HepG2 (cell line): Measurements from ENCODE around the gene LRRTM1. TPM values are rescaled to one million over a fixed set of nuclear protein-coding genes. Genes with fewer than 3 reads are reported as not detected.

ENCODE experiments used
- ATAC-seq: fragments of 200-7000 bp; cut with Tn5 transposase; 3 replicates; pipeline ENCODE4 v1.9.1; 2020; ENCODE audit warnings: mild to moderate bottlenecking, moderate library complexity
- BruUV-seq: library from RNA; stranded (reverse); fragments of 400-500 nt; replicated peaks from 2 replicates; lab custom pipeline; 2021; lab: Mats Ljungman, UMichigan
- CTCF ChIA-PET: fragments of 300-600 bp; formaldehyde crosslinking; extraction: SDS; loops from one replicate; lab custom pipeline; 2021; ENCODE audit warnings: low total read pairs, inconsistent platforms, low intra/inter-chr PET ratio; lab: Yijun Ruan, JAX
- POLR2A ChIA-PET: fragments of 350-600 bp; sonication (Branson Sonifier 250); formaldehyde crosslinking; loops from one replicate; lab custom pipeline; 2020; ENCODE audit warnings: antibody characterized with exemption, inconsistent platforms; lab: Yijun Ruan, JAX
- DNase-seq: peaks from one replicate; pipeline ENCODE4 v3.0.0-alpha.2; 2015; ENCODE audit warnings: low spot score
- FAIRE-seq: peaks from 3 replicates; lab custom pipeline; 2011; peaks lifted over from hg19 to GRCh38; lab: Jason Lieb, UNC
- H2AFZ ChIP-seq: one replicate; pipeline ENCODE4 v1.6.1; 2011; ENCODE audit warnings: low read length, inconsistent platforms
- H3K27ac ChIP-seq: fragments of 300-600 bp; 3 replicates; pipeline ENCODE4 v1.8.0; 2011; ENCODE audit warnings: mixed run types, mild to moderate bottlenecking, mixed read lengths, low read length, inconsistent platforms; ENCODE audit not compliant: insufficient read depth; ENCODE audit errors: extremely low read length
- H3K27me3 ChIP-seq, 2 experiments: fragments of 200-600 bp in 1 of 2; 2 replicates in 1 of 2; 3 replicates in 1 of 2; pipeline versions ENCODE4 v1.6.0 to v1.8.0; 2011; ENCODE audit warnings: low read length in 2 of 2, mild to moderate bottlenecking in 2 of 2, moderate library complexity in 2 of 2, inconsistent platforms in 1 of 2; ENCODE audit not compliant: insufficient read depth in 2 of 2, control insufficient read depth in 1 of 2
- H3K36me3 ChIP-seq, 2 experiments: fragments of 200-600 bp in 1 of 2; replicated peaks in 1 of 2; 2 replicates in 1 of 2; 3 replicates in 1 of 2; pipeline versions ENCODE4 v1.5.1 to v1.8.0; 2011; ENCODE audit warnings: low read length in 2 of 2, inconsistent platforms in 1 of 2; ENCODE audit not compliant: insufficient read depth in 2 of 2, control insufficient read depth in 1 of 2
- H3K4me1 ChIP-seq: 2 replicates; pipeline ENCODE4 v1.5.1; 2012; ENCODE audit warnings: low read length, inconsistent platforms; ENCODE audit not compliant: insufficient read depth
- H3K4me2 ChIP-seq: 2 replicates; pipeline ENCODE4 v1.6.0; 2011; ENCODE audit warnings: low read depth, low read length, inconsistent platforms
- H3K4me3 ChIP-seq, 3 experiments: fragments of 200-600 bp in 1 of 3; sonication (generic), shearing (Covaris generic) in 1 of 3; replicated peaks in 1 of 3; 2 replicates each; pipeline ENCODE4 v1.5.1; 2011 to 2016; ENCODE audit warnings: low read length in 3 of 3, inconsistent platforms in 2 of 3, low read depth in 2 of 3, mild to moderate bottlenecking in 2 of 3, control low read depth in 1 of 3, mixed read lengths in 1 of 3; ENCODE audit not compliant: insufficient read depth in 1 of 3
- H3K79me2 ChIP-seq: one replicate; pipeline ENCODE4 v1.6.1; 2011; ENCODE audit warnings: low read length, inconsistent platforms; ENCODE audit not compliant: insufficient read depth
- H3K9ac ChIP-seq: 2 replicates; pipeline ENCODE4 v1.6.0; 2011; ENCODE audit warnings: mild to moderate bottlenecking, low read depth, low read length, inconsistent platforms; ENCODE audit not compliant: insufficient read depth
- H3K9me3 ChIP-seq: 2 replicates; pipeline ENCODE4 v1.5.1; 2012; ENCODE audit warnings: mild to moderate bottlenecking, low read length
- H4K20me1 ChIP-seq: 2 replicates; pipeline ENCODE4 v1.6.0; 2011; ENCODE audit warnings: inconsistent platforms, mild to moderate bottlenecking, low read length, moderate library complexity; ENCODE audit not compliant: insufficient read depth
- CENPBD1 ChIP-seq: sonication (generic); formaldehyde crosslinking; IDR thresholded peaks from 2 replicates; pipeline ENCODE4 v1.8.0; 2022; ENCODE audit warnings: missing genetic modification reagents, low read depth, mild to moderate bottlenecking, borderline replicate concordance
- CENPX ChIP-seq: sonication (generic); formaldehyde crosslinking; IDR thresholded peaks from 2 replicates; pipeline ENCODE4 v1.9.0; 2021; ENCODE audit warnings: mild to moderate bottlenecking, missing genetic modification reagents, moderate library complexity
- GTF2F1 ChIP-seq: fragments of 150-350 bp; IDR thresholded peaks from 2 replicates; pipeline ENCODE4 v1.6.1; 2014; ENCODE audit warnings: low read length
- RARA ChIP-seq: IDR thresholded peaks from 2 replicates; pipeline ENCODE4 v1.6.1; 2016; ENCODE audit warnings: missing genetic modification reagents, missing compliant biosample characterization
- SIX4 ChIP-seq: sonication (generic); formaldehyde crosslinking; IDR thresholded peaks from 2 replicates; pipeline ENCODE4 v1.4.0; 2020; ENCODE audit warnings: missing genetic modification reagents
- ZBTB39 ChIP-seq: sonication (generic); formaldehyde crosslinking; IDR thresholded peaks from 2 replicates; pipeline ENCODE4 v1.5.0; 2020; ENCODE audit warnings: missing genetic modification reagents
- ZBTB8A ChIP-seq: sonication (generic); formaldehyde crosslinking; IDR thresholded peaks from 2 replicates; pipeline ENCODE4 v1.4.0; 2020; ENCODE audit warnings: mild to moderate bottlenecking, low read depth, missing genetic modification reagents, borderline replicate concordance
- ZC3H13 ChIP-seq: sonication (generic); formaldehyde crosslinking; IDR thresholded peaks from 2 replicates; pipeline ENCODE4 v1.8.1; 2023; ENCODE audit warnings: mild to moderate bottlenecking, missing genetic modification reagents, moderate library complexity
- ZNF329 ChIP-seq: sonication (generic); formaldehyde crosslinking; IDR thresholded peaks from 2 replicates; pipeline ENCODE4 v1.9.0; 2021; ENCODE audit warnings: low read depth, mild to moderate bottlenecking, missing genetic modification reagents
- ZNF547 ChIP-seq: sonication (generic); formaldehyde crosslinking; IDR thresholded peaks from 2 replicates; pipeline ENCODE4 v1.5.1; 2020; ENCODE audit warnings: mild to moderate bottlenecking, missing genetic modification reagents
- ZNF83 ChIP-seq: sonication (generic); formaldehyde crosslinking; IDR thresholded peaks from 2 replicates; pipeline ENCODE4 v1.4.0; 2020; ENCODE audit warnings: missing genetic modification reagents, mild to moderate bottlenecking, borderline replicate concordance
- WGBS: methylation state at CpG from one replicate; pipeline ENCODE4 v1.1.6; 2017; ENCODE audit warnings: low lambda C conversion rate; 5-methylcytosine and 5-hydroxymethylcytosine counted together
- in situ Hi-C: cut with HindIII; loops from 2 replicates; pipeline ENCODE4 v1.10.0; 2017; ENCODE audit warnings: low pct_unique_long_range_greater_than_20kb; ENCODE audit not compliant: extremely low pct_ligation_motif_present
- intact Hi-C: fragments of 100-400 bp; cut with micrococcal nuclease; formaldehyde crosslinking; loops from one replicate; pipeline ENCODE4 v1.10.0; 2022; ENCODE audit not compliant: unreplicated experiment
- polyA plus RNA-seq, 8 experiments: library from polyadenylated mRNA; depleted of rRNA in 3 of 8; stranded (reverse) in 7 of 8; unstranded in 1 of 8; fragments of >200 nt; fragmentation: Illumina TruSeq in 4 of 8; extraction: Trizol in 4 of 8; gene quantifications; 2 replicates each; pipeline versions ENCODE4 v1.2.1 to v1.2.3, GENCODE V29; 2011 to 2016; ENCODE audit warnings: low read depth in 4 of 8, missing spikeins in 1 of 8, mixed read lengths in 1 of 8; ENCODE audit not compliant: insufficient read depth in 1 of 8
- total RNA-seq, 5 experiments: library from RNA; depleted of rRNA; stranded (reverse); fragments of >200 nt; fragmentation: Illumina TruSeq; extraction: Trizol; gene quantifications; 2 replicates each; pipeline ENCODE4 v1.2.3, GENCODE V29; 2016; ENCODE audit warnings: low read depth in 1 of 5
- TF ChIP-seq, protein P1 (sequence below): sonication (generic); formaldehyde crosslinking; IDR thresholded peaks from 2 replicates; pipeline ENCODE4 v1.5.0; 2020; ENCODE audit warnings: mild to moderate bottlenecking, missing genetic modification reagents

LRRTM1 gene
- total and polyA plus RNA-seq, 2 of the 13 experiments (the other 11 are each of a cell fraction or from before 2014, with no cell fraction given) = not detected

DNA sequence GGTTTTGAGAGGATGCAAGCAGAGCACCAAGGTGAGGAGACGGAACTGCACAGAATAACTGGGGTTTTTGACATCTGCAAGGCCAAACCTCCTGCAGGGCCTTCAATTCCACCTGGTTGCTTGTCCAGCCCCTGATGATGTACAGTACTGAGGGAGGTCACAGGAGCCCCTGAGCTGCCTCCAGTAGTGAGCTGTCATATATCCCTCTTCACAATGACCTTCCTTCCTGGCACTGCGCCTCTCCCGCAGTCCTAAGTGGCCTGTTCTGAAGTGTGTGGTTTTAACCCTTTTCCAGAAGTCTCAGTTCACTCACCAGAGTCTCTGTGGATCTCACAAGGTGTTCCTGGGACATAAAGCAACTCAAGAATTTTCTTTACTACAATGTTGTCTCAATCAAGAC lies 45.3 kb downstream of the LRRTM1 start (continued):
- TF ChIP-seq ZBTB39 (no peak), ZNF329 (no peak), ZC3H13 (CRISPR knock-in tag) (no peak), ZNF547 (no peak)
- TF ChIP-seq, protein P1, sequence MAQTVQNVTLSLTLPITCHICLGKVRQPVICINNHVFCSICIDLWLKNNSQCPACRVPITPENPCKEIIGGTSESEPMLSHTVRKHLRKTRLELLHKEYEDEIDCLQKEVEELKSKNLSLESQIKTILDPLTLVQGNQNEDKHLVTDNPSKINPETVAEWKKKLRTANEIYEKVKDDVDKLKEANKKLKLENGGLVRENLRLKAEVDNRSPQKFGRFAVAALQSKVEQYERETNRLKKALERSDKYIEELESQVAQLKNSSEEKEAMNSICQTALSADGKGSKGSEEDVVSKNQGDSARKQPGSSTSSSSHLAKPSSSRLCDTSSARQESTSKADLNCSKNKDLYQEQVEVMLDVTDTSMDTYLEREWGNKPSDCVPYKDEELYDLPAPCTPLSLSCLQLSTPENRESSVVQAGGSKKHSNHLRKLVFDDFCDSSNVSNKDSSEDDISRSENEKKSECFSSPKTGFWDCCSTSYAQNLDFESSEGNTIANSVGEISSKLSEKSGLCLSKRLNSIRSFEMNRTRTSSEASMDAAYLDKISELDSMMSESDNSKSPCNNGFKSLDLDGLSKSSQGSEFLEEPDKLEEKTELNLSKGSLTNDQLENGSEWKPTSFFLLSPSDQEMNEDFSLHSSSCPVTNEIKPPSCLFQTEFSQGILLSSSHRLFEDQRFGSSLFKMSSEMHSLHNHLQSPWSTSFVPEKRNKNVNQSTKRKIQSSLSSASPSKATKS (CRISPR knock-in tag) = no peak

DNA sequence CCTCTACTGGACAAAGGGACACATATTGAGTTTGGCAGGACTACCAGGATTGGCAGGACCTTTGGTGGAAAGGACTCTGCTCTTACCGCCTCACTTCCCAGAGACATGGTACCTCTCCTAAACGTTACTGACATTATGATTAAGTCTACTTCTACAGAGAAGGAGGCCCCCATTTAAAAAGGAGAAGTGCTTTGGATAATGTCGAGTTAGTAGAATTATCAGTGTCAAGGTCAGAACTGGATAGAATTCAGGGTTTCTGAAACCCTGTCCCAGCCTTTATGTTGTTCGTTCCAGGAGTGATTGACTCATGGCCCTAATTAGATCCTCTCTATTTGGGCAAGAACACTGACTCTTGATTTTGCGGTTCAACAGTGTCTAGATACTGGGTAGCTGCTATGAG lies 45.8 kb downstream of the LRRTM1 start:
- FAIRE-seq (no peak), ATAC-seq (no peak), DNase-seq (no peak)
- Histone ChIP-seq H2AFZ (no peak overlapping the region), H3K9ac (no peak overlapping the region), H3K9me3 (no peaks in the 10 kb centered on the region), H3K4me2 (no peak overlapping the region), H3K27me3 (no peaks in the 10 kb centered on the region), H3K79me2 (no peaks in the 10 kb centered on the region), H3K27ac (no peak overlapping the region), H3K4me1 (no peaks in the 10 kb centered on the region), H3K36me3 (no peaks in the 10 kb centered on the region), H4K20me1 (no peaks in the 10 kb centered on the region), H3K4me3 (no peak overlapping the region)
- in situ Hi-C loops = no loop called here
- ChIA-PET CTCF (no interaction called here), POLR2A (no interaction called here)
- intact Hi-C loops = no loop called here
- BruUV-seq = no TSS peak
- 25% methylated on average over 5 of the region's 5 CpGs for WGBS
- no peak for TF ChIP-seq CENPBD1 (CRISPR knock-in tag)
- no peak for TF ChIP-seq GTF2F1
- no peak for TF ChIP-seq SIX4
- TF ChIP-seq CENPX = no peak
- no peak for TF ChIP-seq ZBTB8A
- no peak for TF ChIP-seq RARA (CRISPR knock-in tag)
- no peak for TF ChIP-seq ZNF83
